ENCODE measurements around the gene ZC3H18. TPM values are rescaled to one million over a fixed set of nuclear protein-coding genes. Genes with fewer than 3 reads are reported as not detected.

The ZC3H18 gene
- total RNA-seq (2021) (57.3 to 65.6 TPM (median 61.8 TPM) in 3 replicates), Bru-seq, nascent RNA (percentile 68 among the genes with signal in this experiment)
- long read RNA-seq, experiment 1, transcript ZC3H18-202 (19 exons, 3,211 nt): minor isoform, 15 of 190 reads
- long read RNA-seq, experiment 1, transcript ZC3H18-201 (18 exons, 3,729 nt): major isoform, 98 of 190 reads
- long read RNA-seq, experiment 1, partial matches to known transcripts: 45 of 190 reads
- long read RNA-seq, experiment 1, other reads (novel, unspliced or antisense): 32 of 190 reads
- long read RNA-seq, experiment 2, partial matches to known transcripts: 44 of 69 reads
- long read RNA-seq, experiment 2, other reads (novel, unspliced or antisense): 16 of 69 reads
- long read RNA-seq, experiment 3, partial matches to known transcripts: 6 of 14 reads
- long read RNA-seq, experiment 3, other reads (novel, unspliced or antisense): 8 of 14 reads

- H3K9me3 Mint-ChIP-seq: no peaks in the 10 kb centered on the region
- peak; percentile 85 for TF ChIP-seq FOXK1 (CRISPR knock-in tag; IDR thresholded peaks at IDR 0.05)
- TF ChIP-seq FOXP1 (CRISPR knock-in tag; IDR thresholded peaks at IDR 0.05; ENCODE audit: borderline replicate concordance): peak; percentile 60; the same call in 1 of the 2 replicates
- TF ChIP-seq E2F4 (CRISPR knock-in tag; IDR thresholded peaks at IDR 0.05; ENCODE audit: borderline replicate concordance, low read depth): peak; percentile 43; the same call in 1 of the 2 replicates
- peak; percentile 90 for TF ChIP-seq ETV6 (CRISPR knock-in tag; IDR thresholded peaks at IDR 0.05)
- no peak for TF ChIP-seq CBFB (CRISPR knock-in tag; IDR thresholded peaks at IDR 0.05; ENCODE audit: low read depth)
- peak; percentile 95 for TF ChIP-seq USF1 (CRISPR knock-in tag; IDR thresholded peaks at IDR 0.05)
- peak; percentile 87 for TF ChIP-seq E2F5 (CRISPR knock-in tag; IDR thresholded peaks at IDR 0.05)
- TF ChIP-seq CREB1 (CRISPR knock-in tag; IDR thresholded peaks at IDR 0.05): no peak
- TF ChIP-seq SP1 (CRISPR knock-in tag; conservative IDR thresholded peaks at IDR 0.05): peak; percentile 95
- no peak; the same call in 1 of the 2 replicates for TF ChIP-seq ZNF416 (CRISPR knock-in tag; IDR thresholded peaks at IDR 0.05)
- TF ChIP-seq ZNF219 (CRISPR knock-in tag; IDR thresholded peaks at IDR 0.05; ENCODE audit: borderline replicate concordance): no peak
- 0 out of 2 replicates have a peak, but pooled peaks have one; percentile 52 for TF ChIP-seq MYBL2 (CRISPR knock-in tag; IDR thresholded peaks at IDR 0.05)
- peak; percentile 98 for TF ChIP-seq CREM (CRISPR knock-in tag; IDR thresholded peaks at IDR 0.05)
- TF ChIP-seq GABPB1 (CRISPR knock-in tag; IDR thresholded peaks at IDR 0.05): peak; percentile 65
- no peak for TF ChIP-seq ZNF317 (CRISPR knock-in tag; IDR thresholded peaks at IDR 0.05; ENCODE audit: borderline replicate concordance, low read depth)
- TF ChIP-seq ATF6 (CRISPR knock-in tag; IDR thresholded peaks at IDR 0.05): no peak
- TF ChIP-seq FOXP4 (CRISPR knock-in tag; IDR thresholded peaks at IDR 0.05): peak; percentile 62; the same call in 1 of the 2 replicates
- peak; percentile 97 for TF ChIP-seq USF2 (CRISPR knock-in tag; IDR thresholded peaks at IDR 0.05)
- peak; percentile 24; the same call in 1 of the 2 replicates for TF ChIP-seq ATF1 (CRISPR knock-in tag; IDR thresholded peaks at IDR 0.05)
- TF ChIP-seq JUN (CRISPR knock-in tag; IDR thresholded peaks at IDR 0.05): no peak
- ChIA-PET CTCF (interaction anchor here (0.5 to 2.8 kb wide), 22 partner anchors 10 to 194 kb away, joined by 3 to 41 read pairs (median 3); no protein-coding TSS in a partner anchor), POLR2A (interaction anchor here (0.6 to 1.5 kb wide), 4 partner anchors 10 to 63 kb away, joined by 3 to 14 read pairs (median 6); no protein-coding TSS in a partner anchor)
- peak; percentile 93 for DNase-seq (ENCODE audit: low spot score)
- peaks cover 10% of the 10 kb centered on the region; the same call in 1 of the 2 replicates for H3K36me3 Mint-ChIP-seq
- H3K4me1 Mint-ChIP-seq: peaks cover 15% of the 10 kb centered on the region
- ATAC-seq: peak; percentile 94
- peak within 1 kb of the TSS; percentile 55 for H3K27ac Mint-ChIP-seq
- peak within 1 kb of the TSS; percentile 88 for H3K4me3 Mint-ChIP-seq
- H3K27me3 Mint-ChIP-seq (ENCODE audit: low read depth): no peaks in the 10 kb centered on the region
These were observed at the start of gene ZC3H18 for GRCh38 chr16:88569985-88570690. ZC3H18 (plus strand) TSS chr16:88570403; CDS start chr16:88577124, 6,721 bp downstream.

Measured in WTC11 (cell line).